SK-N-SH treated with all-trans-retinoic acid at 6 μM for 48 hours (cell line): ENCODE data around the gene KIF13A.

ENCODE experiments used
- ARNTL ChIP-seq: fragments of 450-650 bp; formaldehyde crosslinking; IDR thresholded peaks from 2 replicates; pipeline ENCODE4 v1.5.0; 2020; ENCODE audit warnings: low read depth, mild to moderate bottlenecking, moderate library complexity, borderline replicate concordance
- CSDC2 ChIP-seq: fragments of 250-450 bp; sonication (Bioruptor Pico); IDR thresholded peaks from 2 replicates; pipeline ENCODE4 v1.5.0; 2020; ENCODE audit warnings: mild to moderate bottlenecking, moderate library complexity
- CSRNP3 ChIP-seq: fragments of 250-450 bp; sonication (Bioruptor Pico); IDR thresholded peaks from 2 replicates; pipeline ENCODE4 v1.5.1; 2021; ENCODE audit warnings: mild to moderate bottlenecking, moderate library complexity
- ESRRG ChIP-seq: fragments of 250-450 bp; sonication (Bioruptor Pico); IDR thresholded peaks from 2 replicates; pipeline ENCODE4 v1.6.1; 2021; ENCODE audit warnings: mild to moderate bottlenecking
- OSR1 ChIP-seq: fragments of 250-450 bp; sonication (Bioruptor Pico); IDR thresholded peaks from 2 replicates; pipeline ENCODE4 v1.8.0; 2022; ENCODE audit warnings: moderate library complexity, mild to moderate bottlenecking, inconsistent platforms
- RARB ChIP-seq: fragments of 250-450 bp; sonication (Bioruptor Pico); IDR thresholded peaks from 2 replicates; pipeline ENCODE4 v1.8.0; 2021; ENCODE audit warnings: mild to moderate bottlenecking, moderate library complexity
- TSHZ2 ChIP-seq: fragments of 250-450 bp; sonication (Bioruptor Pico); IDR thresholded peaks from 2 replicates; pipeline ENCODE4 v1.5.0; 2020; ENCODE audit warnings: mild to moderate bottlenecking, moderate library complexity
- ZFP3 ChIP-seq: fragments of 250-450 bp; sonication (Bioruptor Pico); IDR thresholded peaks from 2 replicates; pipeline ENCODE4 v1.5.0; 2020; ENCODE audit warnings: mild to moderate bottlenecking, moderate library complexity
- TF ChIP-seq, protein P1 (sequence below): fragments of 250-450 bp; sonication (Bioruptor Pico); IDR thresholded peaks from 2 replicates; pipeline ENCODE4 v1.5.1; 2020; ENCODE audit warnings: low read depth, mild to moderate bottlenecking, moderate library complexity

GRCh38 chr6:17871836-17872235 is 115.6 kb downstream of the KIF13A start:
- TF ChIP-seq OSR1 (CRISPR knock-in tag) = no peak
- TF ChIP-seq, protein P1, sequence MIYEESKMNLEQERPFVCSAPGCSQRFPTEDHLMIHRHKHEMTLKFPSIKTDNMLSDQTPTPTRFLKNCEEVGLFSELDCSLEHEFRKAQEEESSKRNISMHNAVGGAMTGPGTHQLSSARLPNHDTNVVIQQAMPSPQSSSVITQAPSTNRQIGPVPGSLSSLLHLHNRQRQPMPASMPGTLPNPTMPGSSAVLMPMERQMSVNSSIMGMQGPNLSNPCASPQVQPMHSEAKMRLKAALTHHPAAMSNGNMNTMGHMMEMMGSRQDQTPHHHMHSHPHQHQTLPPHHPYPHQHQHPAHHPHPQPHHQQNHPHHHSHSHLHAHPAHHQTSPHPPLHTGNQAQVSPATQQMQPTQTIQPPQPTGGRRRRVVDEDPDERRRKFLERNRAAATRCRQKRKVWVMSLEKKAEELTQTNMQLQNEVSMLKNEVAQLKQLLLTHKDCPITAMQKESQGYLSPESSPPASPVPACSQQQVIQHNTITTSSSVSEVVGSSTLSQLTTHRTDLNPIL (CRISPR knock-in tag) = no peak
- TF ChIP-seq TSHZ2 (CRISPR knock-in tag) = no peak
- TF ChIP-seq CSRNP3 (CRISPR knock-in tag) = no peak
- no peak for TF ChIP-seq CSDC2 (CRISPR knock-in tag)
- TF ChIP-seq ESRRG (CRISPR knock-in tag) = no peak
- no peak for TF ChIP-seq ARNTL
- no peak for TF ChIP-seq ZFP3 (CRISPR knock-in tag)
- TF ChIP-seq RARB (CRISPR knock-in tag) = no peak
